KBM-7 (cell line): ENCODE results near the gene ANKHD1.
"Not testable (repeated sequence)": the region's sequence is repeated elsewhere in the genome, so short reads cannot be mapped to it uniquely, and the experiment has no call there.

ENCODE experiments used
- DNase-seq: peaks from one replicate; pipeline ENCODE4 v3.0.0-alpha.2; 2015
- in situ Hi-C: fragments of 300-500 bp; cut with MboI; formaldehyde crosslinking; loops from 2 replicates; pipeline ENCODE4 v1.14.3; 2020; ENCODE audit warnings: low sequenced_read_pairs, low pct_unique_long_range_greater_than_20kb, mixed read lengths

The ANKHD1 gene

GRCh38 chr5:140417235-140417634 lies 15.6 kb downstream of the ANKHD1 start:
- no peak for DNase-seq
- in situ Hi-C loops = no loop called here

DNA sequence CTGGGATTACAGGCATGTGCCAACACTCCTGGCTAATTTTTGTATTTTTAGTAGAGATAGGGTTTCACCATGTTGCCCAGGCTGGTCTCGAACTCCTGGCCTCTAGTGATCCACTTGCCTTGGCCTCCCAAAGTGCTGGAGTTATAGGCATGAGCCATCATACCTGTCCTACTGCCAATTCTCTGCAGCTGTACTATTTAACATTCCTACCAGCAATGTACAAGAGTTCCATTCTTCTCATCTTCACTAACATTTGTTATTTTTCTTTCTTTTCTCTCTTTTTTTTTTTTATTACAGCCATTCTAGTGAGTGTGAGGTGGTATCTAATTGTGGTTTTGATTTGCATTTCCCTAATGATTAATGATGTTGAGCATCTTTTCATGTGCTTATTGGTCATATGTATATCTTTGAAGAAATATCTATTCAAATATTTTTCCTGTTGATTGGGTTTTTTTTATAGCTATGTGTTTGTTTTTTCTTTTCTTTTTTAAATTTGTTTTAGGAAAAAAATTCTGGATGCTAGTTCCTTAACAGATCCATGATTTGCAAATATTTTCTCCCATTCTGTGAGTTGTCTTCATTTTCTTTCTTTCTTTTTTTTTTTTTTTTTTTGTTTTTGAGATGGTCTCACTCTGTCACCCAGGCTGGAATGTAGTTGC lies 17.4 kb downstream of the ANKHD1 start:
- in situ Hi-C loops = no loop called here
- no peak for DNase-seq

GRCh38 chr5:140420226-140420570 lies 18.6 kb downstream of the ANKHD1 start:
- DNase-seq = no peak
- in situ Hi-C loops = no loop called here

- in situ Hi-C loops = no loop called here
- no peak for DNase-seq
Measured at GRCh38 chr5:140420665-140421361, 19.2 kb downstream of the ANKHD1 start.

DNA sequence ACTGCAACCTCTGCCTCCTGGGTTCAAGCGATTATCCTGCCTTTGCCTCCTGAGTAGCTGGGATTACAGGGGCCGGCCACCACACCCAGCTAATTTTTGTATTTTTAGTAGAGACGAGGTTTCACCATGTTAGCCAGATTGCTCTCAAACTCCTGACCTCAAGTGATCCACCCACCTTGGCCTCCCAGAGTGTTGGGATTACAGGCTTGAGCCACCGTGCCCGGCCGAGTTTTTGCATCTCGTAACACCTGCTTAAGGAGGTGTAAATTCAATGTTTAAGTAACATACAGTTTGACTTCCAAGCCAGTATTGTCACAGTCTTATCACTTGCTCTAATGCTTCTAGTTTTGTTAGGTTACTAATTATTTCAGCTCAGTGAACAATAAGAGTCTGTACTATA lies 19.7 kb downstream of the ANKHD1 start:
- in situ Hi-C loops, DNase-seq: not testable (repeated sequence)

DNA sequence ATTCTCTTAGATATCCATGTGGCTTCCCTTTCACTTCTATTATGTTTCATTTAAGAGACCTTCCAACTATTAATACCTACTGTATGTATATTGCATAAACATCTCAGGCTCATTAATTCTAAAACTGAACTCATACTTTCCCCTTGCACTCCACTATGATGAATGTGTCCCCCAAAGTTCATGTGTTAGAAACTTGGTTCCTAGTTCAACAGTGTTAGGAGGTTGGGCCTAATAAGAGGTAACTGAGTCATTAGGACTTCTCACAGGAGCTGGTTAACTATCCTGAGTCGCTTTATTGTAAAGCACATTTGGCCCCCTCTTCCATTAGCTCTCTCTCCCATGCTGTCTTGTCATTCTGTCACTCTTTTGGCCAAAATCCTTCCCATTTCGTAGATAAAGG lies 22.0 kb downstream of the ANKHD1 start:
- in situ Hi-C loops = no loop called here
- no peak for DNase-seq

- in situ Hi-C loops = no loop called here
- no peak for DNase-seq
Measured at GRCh38 chr5:140424135-140424534, 22.5 kb downstream of the ANKHD1 start.

DNA sequence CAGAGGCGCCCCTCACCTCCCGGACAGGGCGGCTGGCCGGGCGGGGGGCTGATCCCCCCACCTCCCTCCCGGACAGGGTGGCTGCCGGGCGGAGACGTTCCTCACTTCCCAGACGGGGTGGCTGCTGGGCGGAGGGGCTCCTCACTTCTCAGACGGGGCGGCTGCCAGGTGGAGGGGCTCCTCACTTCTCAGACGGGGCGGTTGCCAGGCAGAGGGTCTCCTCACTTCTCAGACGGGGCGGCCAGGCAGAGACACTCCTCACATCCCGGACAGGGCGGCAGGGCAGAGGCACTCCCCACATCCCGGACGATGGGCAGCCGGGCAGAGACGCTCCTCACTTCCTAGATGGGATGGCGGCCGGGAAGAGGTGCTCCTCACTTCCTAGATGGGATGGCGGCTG lies 26.1 kb downstream of the ANKHD1 start:
- in situ Hi-C loops, DNase-seq: not testable (repeated sequence)

DNA sequence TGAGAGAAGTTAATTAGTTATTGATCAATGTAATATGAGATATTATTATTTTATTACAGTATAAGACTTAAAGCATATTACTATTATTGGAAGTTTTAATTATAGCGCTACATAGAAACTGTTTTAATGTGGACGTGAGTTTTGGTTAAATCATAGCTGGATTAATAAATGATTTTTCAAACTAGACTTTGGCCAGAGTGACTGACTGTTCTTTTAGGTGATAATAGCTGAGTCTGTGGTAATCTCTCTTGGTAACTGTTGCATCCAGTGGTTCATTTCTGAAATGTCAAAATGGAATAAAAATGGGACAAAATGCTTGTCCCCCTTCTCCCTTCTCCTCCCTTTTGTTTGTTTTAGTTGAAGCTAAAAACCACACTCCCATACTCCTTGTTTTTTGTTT lies 28.1 kb downstream of the ANKHD1 start:
- in situ Hi-C loops = no loop called here
- DNase-seq = no peak

- in situ Hi-C loops = no loop called here
Measured at GRCh38 chr5:140432212-140432611, 30.6 kb downstream of the ANKHD1 start.

DNA sequence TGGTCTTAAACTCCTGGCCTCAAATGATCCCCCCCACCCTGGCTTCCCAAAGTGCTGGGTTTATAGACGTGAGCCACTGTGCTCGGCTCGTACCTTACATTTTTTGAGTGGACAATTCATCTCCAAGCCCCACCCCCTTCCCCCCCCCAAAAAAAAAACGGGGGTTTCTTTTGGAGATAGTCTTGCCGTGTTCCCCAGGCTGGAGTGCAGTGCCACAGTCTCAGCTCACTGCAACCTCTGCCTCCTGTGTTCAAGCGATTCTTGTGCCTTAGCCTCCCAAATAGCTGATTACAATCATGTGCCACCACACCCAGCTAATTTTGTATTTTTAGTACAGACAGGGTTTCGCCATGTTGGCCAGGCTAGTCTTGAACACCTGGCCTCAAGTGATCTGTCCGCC lies 31.3 kb downstream of the ANKHD1 start:
- in situ Hi-C loops = no loop called here
- DNase-seq = no peak

More at GRCh38 chr5:140432212-140432611, 30.6 kb downstream of the ANKHD1 start:
- no peak for DNase-seq

- in situ Hi-C loops, DNase-seq: not testable (repeated sequence)
Measured at GRCh38 chr5:140457368-140457767, 55.7 kb downstream of the ANKHD1 start.

GRCh38 chr5:140466981-140467742 lies 65.5 kb downstream of the ANKHD1 start:
- no peak for DNase-seq
- in situ Hi-C loops = no loop called here

DNA sequence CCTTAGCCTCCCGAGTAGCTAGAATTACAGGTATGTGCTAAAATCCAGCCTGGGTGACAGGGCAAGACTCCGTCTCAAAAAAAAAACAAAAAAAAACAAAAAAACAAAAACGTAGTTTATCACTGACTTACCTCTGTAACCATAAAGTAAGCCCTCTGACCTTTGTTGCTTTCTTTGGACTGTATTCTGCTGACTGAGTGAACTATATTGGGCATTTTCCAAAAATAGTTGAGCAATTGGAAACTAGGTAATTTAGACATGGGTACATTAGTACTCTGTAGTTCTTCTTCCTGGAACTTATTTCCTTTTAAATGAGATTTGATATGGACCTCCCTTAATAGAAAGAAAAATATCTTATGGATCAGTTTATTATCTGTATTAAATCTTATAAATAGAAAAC lies 66.6 kb downstream of the ANKHD1 start:
- in situ Hi-C loops = no loop called here
- no peak for DNase-seq

DNA sequence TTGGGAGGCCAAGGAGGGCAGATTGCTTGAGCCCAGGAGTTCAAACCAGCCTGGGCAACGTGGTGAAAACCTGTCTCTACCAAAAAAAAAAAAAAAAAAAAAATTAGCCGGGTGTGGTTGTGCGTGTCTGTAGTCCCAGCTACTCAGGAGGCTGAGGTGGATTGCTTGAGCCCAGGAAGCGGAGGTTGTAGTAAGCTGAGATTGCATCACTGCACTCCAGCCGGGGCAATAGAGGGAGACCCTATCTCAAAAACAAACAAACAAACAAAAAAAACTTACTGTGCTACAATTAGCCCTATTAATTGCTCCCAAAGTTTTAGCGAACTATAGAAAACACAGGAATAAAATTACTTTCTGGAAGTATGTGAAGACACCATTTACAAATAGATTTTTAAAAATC lies 67.6 kb downstream of the ANKHD1 start:
- DNase-seq = no peak
- in situ Hi-C loops = no loop called here

GRCh38 chr5:140480310-140481014 lies 78.8 kb downstream of the ANKHD1 start:
- no peak for DNase-seq
- in situ Hi-C loops = no loop called here

DNA sequence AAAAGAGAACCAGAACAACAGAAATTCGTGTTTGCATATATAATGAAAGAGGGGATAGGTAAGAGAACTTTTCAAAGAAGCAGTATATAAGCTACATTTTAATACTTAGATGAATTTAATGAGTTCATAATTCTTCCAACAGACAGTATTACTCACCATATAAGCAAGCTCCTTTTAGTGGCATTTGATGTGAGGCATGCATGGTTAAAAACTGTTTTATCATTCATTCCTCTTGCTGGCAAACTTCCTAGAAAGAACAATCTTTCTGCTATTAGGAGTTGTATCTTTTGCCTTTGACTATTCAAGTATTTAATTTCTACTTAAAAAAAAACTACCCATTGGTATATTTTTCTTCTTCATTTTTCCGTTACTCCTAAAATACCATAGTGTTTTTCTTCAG lies 80.1 kb downstream of the ANKHD1 start:
- DNase-seq = no peak
- in situ Hi-C loops = no loop called here

DNA sequence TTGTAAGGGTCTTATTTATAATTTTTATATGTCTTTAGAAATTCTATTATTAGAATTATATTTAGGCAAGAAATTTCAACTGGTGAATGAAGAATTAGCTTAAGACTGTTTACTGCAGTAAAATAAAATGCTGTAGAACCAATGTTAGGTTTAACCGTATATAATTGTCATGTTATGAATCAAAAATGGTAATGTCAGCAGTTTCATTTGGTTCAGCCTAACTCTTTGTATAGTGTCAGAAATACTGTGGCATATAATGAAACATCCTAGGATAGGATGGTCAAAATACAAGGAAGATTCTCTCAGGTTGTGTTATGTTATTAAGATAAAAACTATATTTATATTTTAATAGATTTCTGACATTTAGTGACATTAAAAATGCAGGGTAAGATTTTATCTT lies 81.4 kb downstream of the ANKHD1 start:
- in situ Hi-C loops = no loop called here
- DNase-seq = no peak

- in situ Hi-C loops, DNase-seq: not testable (repeated sequence)
Measured at GRCh38 chr5:140488141-140488540, 86.5 kb downstream of the ANKHD1 start.

DNA sequence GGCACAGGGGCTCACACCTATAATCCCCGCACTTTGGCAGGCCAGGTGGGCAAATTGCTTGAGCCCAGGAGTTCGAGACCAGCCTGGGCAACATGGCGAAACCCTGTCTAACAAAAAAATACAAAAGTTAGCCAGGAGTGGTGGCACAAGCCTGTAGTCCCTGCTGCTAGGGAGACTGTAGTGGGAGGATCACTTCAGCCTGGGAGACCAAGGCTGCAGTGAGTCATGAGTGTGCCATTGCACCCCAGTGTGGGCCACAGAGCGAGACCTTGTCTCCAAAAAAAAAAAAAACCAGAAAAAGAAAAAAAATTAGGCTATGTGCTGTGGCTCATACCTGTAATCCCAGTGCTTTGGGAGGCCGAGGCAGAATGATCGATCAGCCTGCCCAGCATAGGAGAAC lies 87.3 kb downstream of the ANKHD1 start:
- no peak for DNase-seq
- in situ Hi-C loops = no loop called here
